Measurements from ENCODE around the gene AKT2. TPM values are rescaled to one million over a fixed set of nuclear protein-coding genes. Genes with fewer than 3 reads are reported as not detected.

Gene AKT2
- total RNA-seq, 1 donor from 2014 or later, result 85.1 TPM

DNA sequence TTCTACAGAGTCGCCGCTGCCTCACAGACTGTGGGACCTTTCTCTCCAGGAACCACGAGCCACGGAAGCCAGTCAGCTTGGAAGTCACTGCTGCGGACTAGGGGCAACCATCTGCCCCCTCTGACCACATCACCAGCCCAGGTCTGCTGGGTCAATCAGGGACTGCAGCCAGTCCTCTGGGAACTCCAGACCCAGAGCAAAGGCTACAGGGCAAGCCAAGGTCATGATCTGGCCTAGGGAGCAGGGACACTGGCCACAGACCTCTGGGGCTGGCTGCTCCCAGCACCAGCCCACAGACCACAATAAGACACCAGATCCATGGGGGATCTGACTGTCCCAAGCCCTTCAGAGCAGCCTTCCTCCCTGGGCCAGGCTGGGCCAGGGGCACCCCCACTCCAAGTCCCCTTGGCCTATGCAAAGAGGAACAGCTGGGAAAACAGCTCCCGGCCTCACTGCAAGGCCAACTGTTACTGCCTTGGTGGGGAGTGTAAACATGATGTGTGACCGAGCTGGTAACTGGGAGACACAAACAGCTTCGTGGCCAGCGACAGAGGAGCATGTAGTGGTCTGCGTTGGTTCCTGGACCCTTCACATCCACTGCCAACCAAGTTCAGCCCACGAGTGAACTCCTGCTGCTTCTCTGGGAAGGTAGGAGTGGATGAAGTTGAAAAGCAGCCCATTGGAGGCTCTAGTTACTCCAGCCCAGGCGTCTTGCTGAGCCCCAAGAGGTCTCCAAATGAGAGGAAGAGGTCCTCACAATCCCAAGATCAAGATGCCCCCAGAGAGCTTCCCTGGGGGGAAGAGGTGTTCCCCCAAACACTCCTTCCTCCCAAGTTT, 1.5 kb downstream of the AKT2 start:
- H3K4me3 Mint-ChIP-seq, result peak overlapping the region; percentile 97
- DNase-seq (ENCODE audit: low spot score), result no peak
- H3K36me3 ChIP-seq, result no peaks in the 10 kb centered on the region
- TF ChIP-seq EZH2phosphoT487 (IDR thresholded peaks at IDR 0.05) (no peak), EZH2 (IDR thresholded peaks at IDR 0.05) (no peak)
- TF ChIP-seq, protein P1, sequence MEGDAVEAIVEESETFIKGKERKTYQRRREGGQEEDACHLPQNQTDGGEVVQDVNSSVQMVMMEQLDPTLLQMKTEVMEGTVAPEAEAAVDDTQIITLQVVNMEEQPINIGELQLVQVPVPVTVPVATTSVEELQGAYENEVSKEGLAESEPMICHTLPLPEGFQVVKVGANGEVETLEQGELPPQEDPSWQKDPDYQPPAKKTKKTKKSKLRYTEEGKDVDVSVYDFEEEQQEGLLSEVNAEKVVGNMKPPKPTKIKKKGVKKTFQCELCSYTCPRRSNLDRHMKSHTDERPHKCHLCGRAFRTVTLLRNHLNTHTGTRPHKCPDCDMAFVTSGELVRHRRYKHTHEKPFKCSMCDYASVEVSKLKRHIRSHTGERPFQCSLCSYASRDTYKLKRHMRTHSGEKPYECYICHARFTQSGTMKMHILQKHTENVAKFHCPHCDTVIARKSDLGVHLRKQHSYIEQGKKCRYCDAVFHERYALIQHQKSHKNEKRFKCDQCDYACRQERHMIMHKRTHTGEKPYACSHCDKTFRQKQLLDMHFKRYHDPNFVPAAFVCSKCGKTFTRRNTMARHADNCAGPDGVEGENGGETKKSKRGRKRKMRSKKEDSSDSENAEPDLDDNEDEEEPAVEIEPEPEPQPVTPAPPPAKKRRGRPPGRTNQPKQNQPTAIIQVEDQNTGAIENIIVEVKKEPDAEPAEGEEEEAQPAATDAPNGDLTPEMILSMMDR (IDR thresholded peaks at IDR 0.05), result no peak
- H3K9ac ChIP-seq, result peak overlapping the region; percentile 66
- H3K4me2 ChIP-seq, result peak overlapping the region; percentile 81
- H3K4me1 Mint-ChIP-seq, result peaks cover 44% of the 10 kb centered on the region
- H3K9me3 Mint-ChIP-seq, result peaks cover 2% of the 10 kb centered on the region
- peaks cover 60% of the 10 kb centered on the region for H3K79me2 ChIP-seq (ENCODE audit: low read depth)
- peaks cover 26% of the 10 kb centered on the region for H3F3A ChIP-seq (ENCODE audit: low read depth)
- peak overlapping the region; percentile 98 for H3K27ac Mint-ChIP-seq
- no peaks in the 10 kb centered on the region for H3K9me3 ChIP-seq (ENCODE audit: low read depth)
- H3K4me1 ChIP-seq, result peaks cover 10% of the 10 kb centered on the region
- H3K27me3 ChIP-seq, result no peaks in the 10 kb centered on the region
- no peaks in the 10 kb centered on the region for H3K36me3 Mint-ChIP-seq
- H2AFZ ChIP-seq (replicated peaks), result no peak overlapping the region
- H3K4me3 ChIP-seq, result peak overlapping the region; percentile 94
- no peak overlapping the region for H3K27ac ChIP-seq
- peaks cover 17% of the 10 kb centered on the region for H3K27me3 Mint-ChIP-seq (ENCODE audit: insufficient read depth, low read depth)
- H4K20me1 ChIP-seq (ENCODE audit: low read depth), result peaks cover 35% of the 10 kb centered on the region

DNA sequence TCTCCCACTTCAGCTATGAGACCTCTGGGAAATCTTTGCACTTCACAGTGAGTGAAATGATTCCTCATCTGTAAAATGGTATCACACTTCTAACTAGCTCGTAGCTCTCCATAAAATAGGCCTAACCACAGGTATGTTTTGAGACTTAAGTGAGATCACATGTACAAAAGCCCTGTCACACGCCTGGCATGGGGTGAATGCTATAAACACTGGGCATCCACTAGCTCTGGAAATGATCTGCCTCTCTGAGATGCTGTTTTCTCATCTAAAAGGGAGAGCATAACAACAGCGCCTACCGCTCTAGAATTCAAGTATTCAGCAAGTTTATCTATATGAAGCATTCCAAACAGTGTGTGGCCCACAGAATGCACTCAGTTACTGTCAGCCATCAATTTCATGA, 2.2 kb downstream of the AKT2 start:
- peaks cover 17% of the 10 kb centered on the region for H3K27me3 Mint-ChIP-seq (ENCODE audit: insufficient read depth, low read depth)
- Histone ChIP-seq H2AFZ (replicated peaks) (no peak overlapping the region), H3K4me3 (no peak overlapping the region), H3K9me3 (ENCODE audit: low read depth) (no peaks in the 10 kb centered on the region), H3F3A (ENCODE audit: low read depth) (peaks cover 26% of the 10 kb centered on the region), H3K36me3 (no peaks in the 10 kb centered on the region), H3K27ac (no peak overlapping the region), H3K79me2 (ENCODE audit: low read depth) (peaks cover 67% of the 10 kb centered on the region), H3K4me1 (peaks cover 10% of the 10 kb centered on the region), H3K4me2 (no peak overlapping the region), H3K27me3 (no peaks in the 10 kb centered on the region), H3K9ac (no peak overlapping the region), H4K20me1 (ENCODE audit: low read depth) (peaks cover 42% of the 10 kb centered on the region)
- peaks cover 49% of the 10 kb centered on the region for H3K4me1 Mint-ChIP-seq
- peaks cover 2% of the 10 kb centered on the region for H3K9me3 Mint-ChIP-seq
- peak overlapping the region; percentile 97 for H3K4me3 Mint-ChIP-seq
- no peaks in the 10 kb centered on the region for H3K36me3 Mint-ChIP-seq
- TF ChIP-seq, protein P1 (IDR thresholded peaks at IDR 0.05), result no peak
- no peak for TF ChIP-seq EZH2phosphoT487 (IDR thresholded peaks at IDR 0.05)
- no peak for TF ChIP-seq EZH2 (IDR thresholded peaks at IDR 0.05)
- H3K27ac Mint-ChIP-seq, result no peak overlapping the region
- no peak for DNase-seq (ENCODE audit: low spot score)

- H3K4me3 Mint-ChIP-seq, result no peak overlapping the region
- TF ChIP-seq EZH2phosphoT487 (IDR thresholded peaks at IDR 0.05) (no peak), EZH2 (IDR thresholded peaks at IDR 0.05) (no peak)
- TF ChIP-seq, protein P1 (IDR thresholded peaks at IDR 0.05), result no peak
- no peak overlapping the region for H2AFZ ChIP-seq (replicated peaks)
- H3K4me3 ChIP-seq, result no peak overlapping the region
- no peaks in the 10 kb centered on the region for H3K9me3 ChIP-seq (ENCODE audit: low read depth)
- peaks cover 74% of the 10 kb centered on the region for H3K79me2 ChIP-seq (ENCODE audit: low read depth)
- peaks cover 53% of the 10 kb centered on the region for H3K4me1 Mint-ChIP-seq
- H3K4me2 ChIP-seq, result no peak overlapping the region
- H3K4me1 ChIP-seq, result peaks cover 10% of the 10 kb centered on the region
- H3K36me3 ChIP-seq, result no peaks in the 10 kb centered on the region
- peaks cover 26% of the 10 kb centered on the region for H3F3A ChIP-seq (ENCODE audit: low read depth)
- H3K27ac Mint-ChIP-seq, result no peak overlapping the region
- H3K9ac ChIP-seq, result no peak overlapping the region
- no peaks in the 10 kb centered on the region for H3K36me3 Mint-ChIP-seq
- no peak for DNase-seq (ENCODE audit: low spot score)
- no peaks in the 10 kb centered on the region for H3K27me3 ChIP-seq
- peaks cover 2% of the 10 kb centered on the region for H3K9me3 Mint-ChIP-seq
- H3K27ac ChIP-seq, result no peak overlapping the region
- peaks cover 17% of the 10 kb centered on the region for H3K27me3 Mint-ChIP-seq (ENCODE audit: insufficient read depth, low read depth)
- H4K20me1 ChIP-seq (ENCODE audit: low read depth), result peaks cover 50% of the 10 kb centered on the region
Measured at GRCh38 chr19:40282209-40282580, 3.0 kb downstream of the AKT2 start.
